IPS DF 6.9 (cell line): ENCODE data around the gene TFDP2.
"Not testable (repeated sequence)": the region's sequence is repeated elsewhere in the genome, so short reads cannot be mapped to it uniquely, and the experiment has no call there.

Experiments used
- DNase-seq: peaks from one replicate; pipeline ENCODE4 v3.0.0-alpha.2; 2013; ENCODE audit warnings: low read depth, low spot score
- H3K27ac ChIP-seq: one replicate; pipeline ENCODE4 v1.5.1; 2013; ENCODE audit warnings: low read length, control low read depth
- H3K27me3 ChIP-seq: 2 replicates; pipeline ENCODE4 v1.6.1; 2013; ENCODE audit warnings: mild to moderate bottlenecking, low read length; ENCODE audit not compliant: control insufficient read depth, insufficient read depth
- H3K36me3 ChIP-seq: 2 replicates; pipeline ENCODE4 v1.6.1; 2013; ENCODE audit warnings: low read length; ENCODE audit not compliant: control insufficient read depth, insufficient read depth
- H3K4me1 ChIP-seq: 2 replicates; pipeline ENCODE4 v1.6.1; 2013; ENCODE audit warnings: low read length; ENCODE audit not compliant: control insufficient read depth, insufficient read depth
- H3K4me3 ChIP-seq: 2 replicates; pipeline ENCODE4 v1.5.1; 2013; ENCODE audit warnings: mild to moderate bottlenecking, low read length
- H3K9me3 ChIP-seq: 2 replicates; pipeline ENCODE4 v1.6.1; 2013; ENCODE audit warnings: low read length, inconsistent platforms; ENCODE audit not compliant: control insufficient read depth, insufficient read depth
- WGBS: extraction: QIAGEN DNeasy Blood & Tissue Kit; methylation state at CpG from one replicate; pipeline ENCODE4 v1.1.7; 2013; ENCODE audit warnings: mixed read lengths, missing lambda C conversion rate; ENCODE audit not compliant: insufficient read length, insufficient coverage; 5-methylcytosine and 5-hydroxymethylcytosine counted together

TFDP2 gene

DNA sequence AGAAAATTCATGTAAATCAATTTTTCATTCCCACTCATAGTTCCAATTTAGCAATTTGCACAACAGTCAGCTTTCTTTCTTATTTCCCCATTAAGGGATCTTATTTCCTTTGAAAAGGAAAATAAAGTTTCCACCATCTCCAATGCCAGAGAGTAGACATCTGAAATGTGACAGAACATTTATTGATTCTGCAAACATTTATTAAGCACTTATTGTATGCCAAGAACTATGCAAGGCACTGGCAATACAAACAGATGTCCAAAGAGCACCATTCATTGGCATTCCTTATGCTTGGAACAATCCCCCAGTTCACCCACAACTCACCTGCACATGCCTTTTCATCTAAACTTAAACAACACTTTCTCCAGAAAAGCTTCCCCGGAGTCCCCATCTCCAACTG, 2.5 kb upstream of the TFDP2 start:
- WGBS, result 100% methylated on average over 1 of the region's 1 CpG
- H3K4me1 ChIP-seq, result no peaks in the 10 kb centered on the region
- no peaks in the 10 kb centered on the region for H3K9me3 ChIP-seq
- H3K27ac ChIP-seq, result no peak overlapping the region
- H3K27me3 ChIP-seq, result no peaks in the 10 kb centered on the region
- DNase-seq, result no peak
- no peaks in the 10 kb centered on the region for H3K36me3 ChIP-seq
- H3K4me3 ChIP-seq, result no peak overlapping the region

DNA sequence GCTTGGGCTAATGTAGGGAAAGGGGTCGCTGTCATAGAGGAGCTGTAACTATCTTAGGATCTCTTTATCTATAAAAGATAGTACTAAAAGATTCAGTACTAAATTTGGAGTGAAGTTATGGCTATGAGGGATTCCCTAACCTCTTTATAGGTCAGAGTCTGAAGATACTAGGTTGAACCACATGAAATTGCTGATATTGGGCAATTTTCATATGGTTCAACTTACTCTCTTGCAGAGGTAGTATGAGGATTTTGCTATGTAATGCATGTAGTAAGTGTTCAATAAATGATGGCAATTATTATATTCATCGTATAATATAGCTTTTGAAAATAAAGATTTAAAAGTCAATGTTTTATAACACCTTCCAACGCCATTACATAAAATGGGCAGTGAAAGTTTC, 1.9 kb upstream of the TFDP2 start:
- Histone ChIP-seq H3K36me3 (no peaks in the 10 kb centered on the region), H3K4me3 (no peak overlapping the region), H3K9me3 (no peaks in the 10 kb centered on the region), H3K27ac (no peak overlapping the region), H3K27me3 (no peaks in the 10 kb centered on the region), H3K4me1 (no peaks in the 10 kb centered on the region)
- WGBS, result no CpG with 5 or more reads among the region's 3 CpGs
- DNase-seq, result no peak

GRCh38 chr3:142150271-142150670, 927 bp upstream of the TFDP2 start:
- Histone ChIP-seq H3K27ac (no peak overlapping the region), H3K9me3 (no peaks in the 10 kb centered on the region), H3K4me1 (no peaks in the 10 kb centered on the region), H3K27me3 (no peaks in the 10 kb centered on the region), H3K4me3 (no peak overlapping the region), H3K36me3 (no peaks in the 10 kb centered on the region)
- no CpG with 5 or more reads among the region's 13 CpGs for WGBS
- DNase-seq, result no peak

DNA sequence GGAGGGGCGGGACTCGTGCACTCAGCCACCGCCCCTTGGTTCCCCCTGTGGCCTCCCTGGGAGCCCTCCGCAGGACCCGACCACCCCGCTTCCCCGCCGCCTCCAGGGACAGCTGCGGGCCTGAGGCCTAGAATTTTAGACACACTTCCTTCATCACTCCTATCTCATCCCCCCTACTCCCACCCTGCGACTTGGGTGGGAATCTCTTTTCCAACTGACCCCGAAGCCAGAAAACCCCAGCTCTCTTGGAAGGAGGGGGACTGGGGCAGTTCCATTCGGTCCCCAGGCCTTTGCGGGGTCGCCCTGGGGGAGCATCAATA, 289 bp upstream of the TFDP2 start:
- Histone ChIP-seq H3K36me3 (no peaks in the 10 kb centered on the region), H3K4me3 (peak overlapping the region; percentile 64; the same call in 1 of the 2 replicates), H3K27ac (no peak overlapping the region), H3K27me3 (no peaks in the 10 kb centered on the region), H3K9me3 (no peaks in the 10 kb centered on the region), H3K4me1 (no peaks in the 10 kb centered on the region)
- whole genome bisulfite sequencing, result no CpG with 5 or more reads among the region's 14 CpGs
- DNase-seq, result no peak

DNA sequence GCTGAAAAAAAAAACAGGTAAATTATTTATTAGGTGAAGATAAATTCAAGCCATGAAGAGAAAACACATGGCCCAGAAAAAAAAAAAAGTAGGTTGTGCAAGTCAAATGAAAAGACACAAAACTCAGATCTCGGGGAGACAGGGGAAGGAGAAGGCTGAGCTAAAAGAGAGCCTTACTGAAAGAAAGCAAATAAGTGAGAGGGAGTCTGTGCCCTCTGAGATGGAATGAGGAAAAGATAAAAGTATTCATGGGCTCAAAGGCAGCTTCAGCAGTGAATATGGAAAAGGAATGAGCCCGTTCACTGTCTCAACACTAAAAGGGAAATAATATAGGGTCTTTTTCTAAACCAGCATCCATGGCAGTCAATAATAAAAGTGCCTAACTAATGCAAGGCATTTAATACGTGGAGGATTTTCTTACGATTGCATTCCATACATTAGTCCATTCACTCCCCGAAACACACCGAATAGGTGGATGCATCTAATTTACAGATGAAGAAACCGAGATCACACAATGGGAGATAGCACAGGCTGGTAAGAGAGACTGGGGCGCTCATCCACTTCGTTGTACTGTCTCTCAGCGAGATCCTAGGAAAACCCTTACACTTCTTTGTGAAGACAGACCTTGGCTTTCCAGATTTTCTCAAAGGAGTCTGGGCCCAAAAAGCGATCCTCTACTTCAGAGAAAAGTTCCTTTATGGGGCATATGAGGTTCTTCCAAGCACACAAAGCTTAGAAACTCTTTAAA, 1.1 kb downstream of the TFDP2 start:
- Histone ChIP-seq H3K36me3 (no peaks in the 10 kb centered on the region), H3K4me3 (peak overlapping the region; percentile 64; the same call in 1 of the 2 replicates), H3K4me1 (no peaks in the 10 kb centered on the region), H3K27me3 (no peaks in the 10 kb centered on the region), H3K9me3 (no peaks in the 10 kb centered on the region), H3K27ac (no peak overlapping the region)
- no peak for DNase-seq
- WGBS, result no CpG with 5 or more reads among the region's 11 CpGs

GRCh38 chr3:142144587-142144986, 4.8 kb downstream of the TFDP2 start:
- not testable (repeated sequence) for H3K36me3 ChIP-seq, DNase-seq, H3K4me1 ChIP-seq, H3K4me3 ChIP-seq, H3K9me3 ChIP-seq, H3K27ac ChIP-seq, H3K27me3 ChIP-seq
- no CpG with 5 or more reads among the region's 5 CpGs for WGBS

- H3K4me1 ChIP-seq, H3K36me3 ChIP-seq, H3K9me3 ChIP-seq, H3K4me3 ChIP-seq, DNase-seq, H3K27me3 ChIP-seq, H3K27ac ChIP-seq: not testable (repeated sequence)
- WGBS, result no CpG with 5 or more reads among the region's 15 CpGs
Observed at GRCh38 chr3:142140608-142141285, 8.6 kb downstream of the TFDP2 start.

- not testable (repeated sequence) for DNase-seq, H3K4me1 ChIP-seq, H3K4me3 ChIP-seq, H3K36me3 ChIP-seq, H3K9me3 ChIP-seq, H3K27me3 ChIP-seq, H3K27ac ChIP-seq
- no CpG with 5 or more reads among the region's 2 CpGs for WGBS
Observed at GRCh38 chr3:142137089-142137488, 12.3 kb downstream of the TFDP2 start.

DNA sequence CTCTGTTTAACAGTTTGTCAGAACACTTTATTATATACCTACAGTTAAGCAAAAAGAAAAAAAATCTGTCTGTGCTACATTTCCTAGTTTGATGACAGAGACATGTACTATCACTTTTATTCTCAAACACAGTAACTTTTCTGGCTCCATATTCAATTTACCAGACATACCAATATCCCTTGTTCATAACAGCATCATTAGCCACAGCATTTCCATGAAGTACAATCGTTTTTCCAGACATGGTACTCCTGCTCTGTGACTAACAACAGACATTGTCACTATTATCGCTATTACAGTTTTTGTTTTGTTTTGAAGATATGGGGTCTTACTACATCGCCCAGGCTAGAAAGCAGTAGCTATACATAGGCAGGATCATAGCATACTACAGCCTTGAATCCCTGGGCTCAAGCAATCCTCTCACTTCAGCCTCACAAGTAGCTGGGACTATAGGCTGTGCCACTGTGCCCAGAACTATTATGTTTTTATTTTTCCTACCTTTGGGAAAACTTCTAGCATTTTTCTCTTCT, 14.5 kb downstream of the TFDP2 start:
- H3K4me1 ChIP-seq, result no peaks in the 10 kb centered on the region
- H3K9me3 ChIP-seq, result no peaks in the 10 kb centered on the region
- no peak for DNase-seq
- H3K4me3 ChIP-seq, result no peak overlapping the region
- no peaks in the 10 kb centered on the region for H3K36me3 ChIP-seq
- no CpG with 5 or more reads among the region's 3 CpGs for WGBS
- H3K27ac ChIP-seq, result no peak overlapping the region
- H3K27me3 ChIP-seq, result no peaks in the 10 kb centered on the region

DNA sequence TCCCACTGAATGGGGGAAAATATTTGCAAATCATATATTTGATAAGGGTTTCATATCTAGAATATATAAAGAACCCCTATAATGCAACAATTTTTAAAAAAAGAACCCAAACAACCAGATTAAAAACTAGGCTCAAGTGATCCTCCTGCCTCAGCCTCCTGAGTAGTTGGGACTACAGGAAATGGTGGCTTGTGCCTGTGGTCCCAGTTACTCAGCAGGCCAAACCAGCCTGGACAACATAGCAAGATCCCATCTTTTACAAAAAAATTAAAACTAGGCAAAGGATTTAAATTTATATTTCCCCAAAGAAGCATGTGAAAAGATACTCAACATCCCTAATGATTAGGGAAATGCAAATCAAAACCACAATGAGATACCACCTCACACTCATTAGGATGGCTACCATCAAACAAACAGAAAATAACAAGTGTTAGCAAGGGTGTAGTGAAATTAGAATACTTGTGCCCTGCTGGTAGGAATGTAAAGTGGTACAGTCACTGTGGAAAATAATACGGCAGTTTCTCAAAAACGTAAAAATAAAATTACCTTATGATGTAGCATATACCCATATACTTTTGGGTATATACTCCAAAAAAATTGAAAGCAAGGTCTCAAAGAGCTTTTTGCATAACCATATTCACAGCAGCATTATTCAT, 19.7 kb downstream of the TFDP2 start:
- H3K27ac ChIP-seq, result no peak overlapping the region
- no peaks in the 10 kb centered on the region for H3K4me1 ChIP-seq
- H3K36me3 ChIP-seq, result no peaks in the 10 kb centered on the region
- no CpG with 5 or more reads among the region's 2 CpGs for WGBS
- no peak overlapping the region for H3K4me3 ChIP-seq
- H3K27me3 ChIP-seq, result no peaks in the 10 kb centered on the region
- DNase-seq, result no peak
- no peaks in the 10 kb centered on the region for H3K9me3 ChIP-seq
